Measurements from ENCODE around the gene RPS16.

The RPS16 gene

GRCh38 chr19:39400061-39400460, 35.7 kb downstream of the RPS16 start:
- Mint-ChIP-seq H3K9me3 (no peaks in the 10 kb centered on the region), H3K27me3 (no peaks in the 10 kb centered on the region), H3K27ac (peak overlapping the region; percentile 60), H3K4me1 (ENCODE audit: low read depth) (peaks cover 84% of the 10 kb centered on the region), H3K36me3 (ENCODE audit: low read depth) (peaks cover 18% of the 10 kb centered on the region), H3K4me3 (no peak overlapping the region)

GRCh38 chr19:39399668-39400050, 36.1 kb downstream of the RPS16 start:
- peak overlapping the region; percentile 60 for H3K27ac Mint-ChIP-seq
- no peak overlapping the region for H3K4me3 Mint-ChIP-seq
- no peaks in the 10 kb centered on the region for H3K9me3 Mint-ChIP-seq
- H3K27me3 Mint-ChIP-seq: no peaks in the 10 kb centered on the region
- H3K4me1 Mint-ChIP-seq (ENCODE audit: low read depth): peaks cover 81% of the 10 kb centered on the region
- H3K36me3 Mint-ChIP-seq (ENCODE audit: low read depth): peaks cover 19% of the 10 kb centered on the region

GRCh38 chr19:39398297-39398864, 37.4 kb downstream of the RPS16 start:
- Mint-ChIP-seq H3K27me3 (no peaks in the 10 kb centered on the region), H3K27ac (peak overlapping the region; percentile 94), H3K4me1 (ENCODE audit: low read depth) (peaks cover 75% of the 10 kb centered on the region), H3K9me3 (no peaks in the 10 kb centered on the region), H3K36me3 (ENCODE audit: low read depth) (peaks cover 27% of the 10 kb centered on the region), H3K4me3 (peak overlapping the region; percentile 70)

GRCh38 chr19:39397360-39398296, 38.1 kb downstream of the RPS16 start:
- Mint-ChIP-seq H3K36me3 (ENCODE audit: low read depth) (peaks cover 30% of the 10 kb centered on the region), H3K4me3 (peak overlapping the region; percentile 70), H3K9me3 (no peaks in the 10 kb centered on the region), H3K27ac (peak overlapping the region; percentile 94), H3K4me1 (ENCODE audit: low read depth) (peaks cover 74% of the 10 kb centered on the region), H3K27me3 (no peaks in the 10 kb centered on the region)

GRCh38 chr19:39390751-39391437, 44.9 kb downstream of the RPS16 start, which contains the start of the genes MED29 and PAF1:
Gene MED29 (plus strand): TSS chr19:39391378. CDS start chr19:39391423, 45 bp downstream.
Gene PAF1 (minus strand): TSS chr19:39391106. CDS start chr19:39390864, 242 bp downstream.
- Mint-ChIP-seq H3K9me3 (no peaks in the 10 kb centered on the region), H3K4me1 (ENCODE audit: low read depth) (peaks cover 50% of the 10 kb centered on the region), H3K27me3 (no peaks in the 10 kb centered on the region), H3K36me3 (ENCODE audit: low read depth) (peaks cover 50% of the 10 kb centered on the region), H3K27ac (peak within 1 kb of the TSS; percentile 97), H3K4me3 (peak within 1 kb of the TSS; percentile 95)

GRCh38 chr19:39390451-39390750, 45.3 kb downstream of the RPS16 start:
- no peaks in the 10 kb centered on the region for H3K9me3 Mint-ChIP-seq
- peak overlapping the region; percentile 95 for H3K4me3 Mint-ChIP-seq
- H3K4me1 Mint-ChIP-seq (ENCODE audit: low read depth): peaks cover 50% of the 10 kb centered on the region
- H3K36me3 Mint-ChIP-seq (ENCODE audit: low read depth): peaks cover 53% of the 10 kb centered on the region
- H3K27ac Mint-ChIP-seq: peak overlapping the region; percentile 97
- H3K27me3 Mint-ChIP-seq: no peaks in the 10 kb centered on the region

- Mint-ChIP-seq H3K27ac (peak overlapping the region; percentile 97), H3K4me1 (ENCODE audit: low read depth) (peaks cover 47% of the 10 kb centered on the region), H3K9me3 (no peaks in the 10 kb centered on the region), H3K4me3 (peak overlapping the region; percentile 95), H3K27me3 (no peaks in the 10 kb centered on the region), H3K36me3 (ENCODE audit: low read depth) (peaks cover 48% of the 10 kb centered on the region)
Measured at GRCh38 chr19:39389631-39390414, 45.9 kb downstream of the RPS16 start.

- H3K27ac Mint-ChIP-seq: peak overlapping the region; percentile 72
- H3K4me3 Mint-ChIP-seq: peak overlapping the region; percentile 41
- no peaks in the 10 kb centered on the region for H3K27me3 Mint-ChIP-seq
- H3K9me3 Mint-ChIP-seq: no peaks in the 10 kb centered on the region
- H3K4me1 Mint-ChIP-seq (ENCODE audit: low read depth): peaks cover 43% of the 10 kb centered on the region
- H3K36me3 Mint-ChIP-seq (ENCODE audit: low read depth): peaks cover 51% of the 10 kb centered on the region
Measured at GRCh38 chr19:39388657-39389056, 47.1 kb downstream of the RPS16 start.

- Mint-ChIP-seq H3K4me1 (ENCODE audit: low read depth) (peaks cover 27% of the 10 kb centered on the region), H3K27ac (peak overlapping the region; percentile 18), H3K4me3 (no peak overlapping the region), H3K36me3 (ENCODE audit: low read depth) (peaks cover 53% of the 10 kb centered on the region), H3K27me3 (no peaks in the 10 kb centered on the region), H3K9me3 (no peaks in the 10 kb centered on the region)
Measured at GRCh38 chr19:39386557-39386956, 49.2 kb downstream of the RPS16 start.

- Mint-ChIP-seq H3K4me1 (ENCODE audit: low read depth) (peaks cover 20% of the 10 kb centered on the region), H3K36me3 (ENCODE audit: low read depth) (peaks cover 60% of the 10 kb centered on the region), H3K27ac (peak overlapping the region; percentile 18), H3K9me3 (no peaks in the 10 kb centered on the region), H3K4me3 (no peak overlapping the region), H3K27me3 (no peaks in the 10 kb centered on the region)
Measured at GRCh38 chr19:39385629-39386411, 49.9 kb downstream of the RPS16 start.

- peaks cover 66% of the 10 kb centered on the region for H3K36me3 Mint-ChIP-seq (ENCODE audit: low read depth)
- no peaks in the 10 kb centered on the region for H3K9me3 Mint-ChIP-seq
Measured at GRCh38 chr19:39384839-39385568, 50.7 kb downstream of the RPS16 start.

More at GRCh38 chr19:39384839-39385568, 50.7 kb downstream of the RPS16 start:
- H3K4me3 Mint-ChIP-seq: no peak overlapping the region
- no peak overlapping the region for H3K27ac Mint-ChIP-seq
- peaks cover 15% of the 10 kb centered on the region for H3K4me1 Mint-ChIP-seq (ENCODE audit: low read depth)
- H3K27me3 Mint-ChIP-seq: no peaks in the 10 kb centered on the region

All from stimulated activated naive CD8-positive, alpha-beta T cell treated with anti-CD3 and anti-CD28 coated beads, Interleukin-15, Interleukin-2, amounts not matched to agents 100 ng/mL and 50 ng/mL, for 24 hours (primary cell).